GM18502 (cell line): ENCODE measurements around the gene GRK4.
"Not testable (repeated sequence)": the region's sequence is repeated elsewhere in the genome, so short reads cannot be mapped to it uniquely, and the experiment has no call there.

Experiments
- ATAC-seq: cut with Tn5 transposase; IDR thresholded peaks from one replicate; pipeline ENCODE4 v1.9.1; 2021; ENCODE audit warnings: mild to moderate bottlenecking; ENCODE audit not compliant: unreplicated experiment, poor library complexity

Gene GRK4

DNA sequence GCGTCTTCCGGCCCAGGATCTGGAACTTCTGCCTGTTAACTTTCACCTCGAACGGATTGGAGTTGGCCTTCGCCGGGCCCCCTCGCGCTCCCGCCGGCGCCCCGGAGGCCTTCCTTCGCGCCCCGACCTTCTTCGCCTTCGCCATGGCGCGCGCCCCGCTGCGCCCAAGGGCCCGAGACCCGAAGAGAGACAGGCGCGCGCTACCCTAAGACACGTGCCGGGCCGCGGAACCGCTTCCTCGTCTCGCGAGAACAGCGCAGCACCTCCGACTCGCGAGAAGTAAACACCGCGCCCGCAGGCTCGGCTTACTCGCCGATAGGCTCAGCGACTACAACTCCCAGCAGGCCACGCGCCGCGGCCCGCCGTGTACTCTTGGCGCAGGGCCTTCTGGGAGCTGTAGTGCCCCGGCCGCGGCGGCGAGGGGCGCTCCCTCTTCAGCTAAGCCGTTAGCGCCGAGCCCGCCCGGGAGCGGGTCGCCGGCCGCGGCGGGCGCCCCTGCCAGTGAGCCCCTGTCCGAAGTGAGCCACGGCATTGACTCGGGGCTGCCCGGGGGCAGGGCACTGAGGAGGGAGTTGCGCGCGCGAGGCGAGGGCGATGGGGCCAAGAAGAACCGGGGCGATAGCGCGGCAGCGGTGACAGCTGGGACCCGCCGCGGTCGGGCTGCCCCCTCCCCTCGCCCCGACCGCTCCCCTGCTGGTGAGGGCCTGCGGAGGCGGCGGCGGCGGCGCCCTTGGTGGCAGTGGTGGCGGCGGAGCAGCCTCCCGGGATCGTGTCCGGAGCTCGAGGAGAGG is at the start of gene GRK4, which contains the start of gene NOP14:
TSS of gene GRK4 (plus strand) at position 397 of the 791 bp plus-strand sequence. CDS start 500 bp downstream, outside the sequence.
TSS of gene NOP14 (minus strand) at position 232 of the 791 bp plus-strand sequence. CDS start at position 145, 87 bp downstream.
- ATAC-seq, result peak; percentile 91

GRCh38 chr4:2914256-2915126 is 48.9 kb upstream of the GRK4 start:
- no peak for ATAC-seq

GRCh38 chr4:2915789-2916188 is 47.6 kb upstream of the GRK4 start:
- ATAC-seq, result no peak

DNA sequence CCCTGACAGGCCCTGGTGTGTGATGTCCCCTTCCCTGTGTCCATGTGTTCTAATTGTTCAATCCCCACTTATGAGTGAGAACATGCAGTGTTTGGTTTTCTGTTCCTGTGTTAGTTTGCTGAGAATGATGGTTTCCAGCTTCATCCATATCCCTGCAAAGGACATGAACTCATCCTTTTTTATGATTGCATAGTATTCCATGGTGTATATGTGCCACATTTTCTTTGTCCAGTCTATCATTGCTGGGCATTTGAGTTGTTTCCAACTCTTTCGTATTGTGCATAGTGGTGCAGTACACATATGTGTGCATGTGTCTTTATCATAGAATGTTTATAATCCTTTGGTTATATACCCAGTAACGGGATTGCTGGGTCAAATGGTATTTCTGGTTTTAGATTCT is 46.7 kb upstream of the GRK4 start:
- ATAC-seq, result not testable (repeated sequence)

- not testable (repeated sequence) for ATAC-seq
Observed at GRCh38 chr4:2918300-2918699, 45.1 kb upstream of the GRK4 start.

DNA sequence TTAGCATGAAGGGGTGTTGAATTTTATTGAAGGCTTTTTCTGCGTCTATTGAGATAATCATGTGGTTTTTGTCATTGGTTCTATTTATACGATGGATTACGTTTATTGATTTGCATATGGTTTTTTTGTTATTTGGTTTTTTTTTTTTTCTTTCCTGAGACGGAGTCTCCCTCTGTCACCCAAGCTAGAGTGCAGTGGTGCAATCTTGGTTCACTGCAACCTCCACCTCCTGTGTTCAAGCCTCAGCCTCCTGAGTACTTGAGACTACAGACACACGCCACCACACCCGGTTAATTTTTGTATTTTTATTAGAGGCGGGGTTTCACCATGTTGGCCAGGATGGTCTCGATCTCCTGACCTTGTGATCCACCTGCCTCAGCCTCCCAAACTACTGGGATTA is 44.7 kb upstream of the GRK4 start:
- not testable (repeated sequence) for ATAC-seq

DNA sequence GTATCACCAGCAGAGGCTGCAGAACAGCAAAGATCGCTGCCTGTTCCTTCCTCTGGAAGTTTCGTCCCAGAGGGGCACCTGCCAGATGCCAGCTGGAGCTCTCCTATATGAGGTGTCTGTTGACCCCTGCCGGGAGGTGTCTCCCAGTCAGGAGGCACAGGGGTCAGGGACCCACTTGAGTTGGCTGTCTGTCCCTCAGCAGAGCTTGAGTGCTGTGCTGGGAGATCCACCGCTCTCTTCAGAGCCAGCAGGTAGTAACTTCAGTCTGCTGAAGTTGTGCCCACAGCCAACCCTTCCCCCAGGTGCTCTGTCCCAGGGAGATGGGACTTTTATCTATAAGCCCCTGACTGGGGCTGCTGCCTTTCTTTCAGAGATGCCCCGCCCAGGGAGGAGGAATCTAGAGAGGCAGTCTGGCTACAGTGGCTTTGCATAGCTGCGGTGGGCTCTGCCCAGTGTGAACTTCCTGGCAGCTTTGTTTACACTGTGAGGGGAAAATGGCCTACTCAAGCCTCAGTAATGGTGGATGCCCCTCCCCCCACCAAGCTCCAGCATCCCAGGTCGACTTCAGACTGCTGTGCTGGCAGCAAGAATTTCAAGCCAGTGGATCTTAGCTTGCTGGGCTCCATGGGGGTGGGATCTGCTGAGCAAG is 40.8 kb upstream of the GRK4 start:
- ATAC-seq, result not testable (repeated sequence)

DNA sequence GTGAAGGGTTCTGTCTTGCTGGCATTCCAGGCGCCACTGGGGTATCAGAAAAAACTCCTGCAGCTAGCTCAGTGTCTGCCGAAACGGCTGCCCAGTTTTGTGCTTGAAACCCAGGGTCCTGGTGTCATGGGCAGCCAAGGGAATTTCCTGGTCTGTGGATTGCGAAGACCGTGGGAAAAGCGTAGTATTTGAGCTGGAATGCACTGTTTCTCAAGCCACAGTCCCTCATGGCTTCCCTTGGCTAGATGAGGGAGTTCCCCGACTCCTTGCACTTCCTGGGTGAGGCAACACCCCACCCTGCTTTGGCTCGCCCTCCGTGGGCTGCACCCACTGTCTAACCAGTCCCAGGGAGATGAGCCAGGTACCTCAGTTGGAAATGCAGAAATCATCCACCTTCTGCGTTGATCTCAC is 40.2 kb upstream of the GRK4 start:
- ATAC-seq, result no peak

- ATAC-seq, result no peak
Observed at GRCh38 chr4:2923668-2924173, 39.6 kb upstream of the GRK4 start.

GRCh38 chr4:2924286-2924685 is 39.1 kb upstream of the GRK4 start:
- ATAC-seq, result no peak

DNA sequence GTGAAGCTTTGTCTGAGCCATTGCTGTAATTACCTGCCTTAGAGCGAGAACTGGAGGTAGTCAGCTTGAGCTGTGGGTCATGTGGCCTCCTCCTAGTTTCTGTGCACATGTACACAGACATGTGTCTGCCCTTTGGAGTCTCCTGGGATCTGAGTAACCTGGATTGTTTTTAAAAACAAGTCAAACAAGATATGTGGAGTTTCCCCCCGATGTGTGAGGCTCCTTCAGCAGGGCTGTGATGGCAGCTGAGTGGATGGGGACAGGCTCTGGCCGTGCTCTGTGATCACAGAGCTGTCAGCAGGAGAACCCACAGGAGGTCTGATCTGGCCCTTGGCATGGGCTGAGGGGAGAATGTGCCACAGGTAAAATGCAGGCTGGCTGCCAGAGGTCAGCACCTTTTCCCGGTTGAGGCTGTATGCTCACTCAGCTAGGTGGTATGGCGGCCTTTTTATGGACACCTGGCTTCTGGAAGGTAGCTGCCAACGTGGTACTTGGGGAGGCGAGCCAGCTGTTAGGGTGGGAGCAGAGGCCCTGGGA is 38.5 kb upstream of the GRK4 start:
- no peak for ATAC-seq

GRCh38 chr4:2925496-2925895 is 37.9 kb upstream of the GRK4 start:
- no peak for ATAC-seq

DNA sequence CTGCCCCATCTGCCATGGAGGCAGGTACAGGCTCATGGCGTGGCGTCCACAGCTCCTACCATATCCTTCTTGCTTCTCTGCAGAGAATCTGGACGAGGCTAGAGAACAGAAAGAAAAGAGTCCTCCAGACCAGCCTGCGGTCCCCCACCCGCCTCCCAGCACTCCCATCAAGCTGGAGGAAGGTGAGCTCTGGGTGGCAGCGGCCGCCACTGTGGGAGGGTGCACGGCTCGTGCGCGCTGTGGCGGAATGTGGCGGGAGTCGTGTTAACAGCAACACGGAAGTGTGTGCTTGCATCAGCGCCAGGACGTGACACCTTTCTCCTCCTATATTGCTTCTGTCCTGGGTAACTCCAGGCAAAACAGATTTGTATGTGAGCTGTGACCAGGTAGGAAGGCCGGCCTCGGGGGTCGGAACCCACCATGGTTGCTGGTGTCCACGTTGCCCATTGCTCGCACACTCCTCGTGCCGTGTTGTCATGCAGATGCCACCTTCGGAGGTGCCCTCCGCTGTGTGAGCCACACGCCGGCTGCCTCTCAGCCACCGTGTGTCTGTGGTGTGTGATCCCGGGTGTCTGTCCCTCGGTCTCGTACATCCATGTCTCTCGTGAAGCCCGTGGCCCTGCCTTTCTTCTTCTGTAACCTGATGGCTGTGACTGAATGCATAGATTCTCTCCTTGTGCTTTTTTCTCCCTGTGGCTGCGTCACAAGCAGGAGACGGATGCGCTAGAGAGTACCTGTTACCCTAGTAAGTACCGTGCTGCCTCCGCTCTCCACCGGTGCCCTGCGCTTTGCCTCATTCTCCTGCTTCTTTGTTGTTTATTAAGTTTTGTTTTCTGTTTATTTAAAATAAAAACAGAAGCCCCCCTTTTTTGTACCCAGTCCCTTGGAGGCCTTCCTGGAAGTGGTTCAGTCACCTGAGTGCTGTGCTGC is 37.2 kb upstream of the GRK4 start:
- ATAC-seq, result no peak

DNA sequence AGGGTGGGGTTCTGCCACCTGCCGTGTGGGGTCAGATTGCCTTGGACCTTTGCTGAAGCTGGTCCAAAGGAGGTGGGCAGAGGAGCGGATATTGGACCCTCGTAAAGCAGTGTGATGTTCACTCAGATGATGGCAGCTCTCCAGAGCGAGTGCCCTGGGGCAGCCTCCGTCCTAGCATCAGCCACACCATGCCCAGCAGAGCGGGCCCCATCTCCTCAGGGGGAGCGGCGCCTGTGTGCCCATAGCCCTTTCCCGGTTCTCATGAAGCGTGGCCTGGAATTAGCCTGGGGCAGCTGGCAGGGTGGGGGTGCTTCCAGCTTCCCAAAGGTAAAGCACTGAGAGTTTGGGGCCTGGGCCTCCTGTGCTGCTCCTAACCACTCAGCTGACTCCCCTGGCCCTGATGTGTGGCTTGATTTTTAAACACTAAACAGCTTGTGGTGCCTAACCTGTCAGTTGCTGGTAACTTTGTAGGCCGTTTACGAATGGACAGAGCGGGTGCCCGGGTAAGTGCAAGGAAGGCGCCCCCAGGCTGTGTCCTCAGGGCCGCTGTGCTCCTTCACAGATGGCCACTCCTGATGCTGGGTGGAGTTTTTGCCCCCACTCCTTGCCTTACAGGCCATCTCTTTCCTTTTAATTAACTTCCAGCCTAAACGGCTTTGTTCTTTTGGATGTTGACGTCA is 36.2 kb upstream of the GRK4 start:
- ATAC-seq, result no peak

GRCh38 chr4:2927696-2928075 is 35.7 kb upstream of the GRK4 start:
- ATAC-seq, result no peak

GRCh38 chr4:2928242-2929176 is 34.9 kb upstream of the GRK4 start:
- no peak for ATAC-seq

DNA sequence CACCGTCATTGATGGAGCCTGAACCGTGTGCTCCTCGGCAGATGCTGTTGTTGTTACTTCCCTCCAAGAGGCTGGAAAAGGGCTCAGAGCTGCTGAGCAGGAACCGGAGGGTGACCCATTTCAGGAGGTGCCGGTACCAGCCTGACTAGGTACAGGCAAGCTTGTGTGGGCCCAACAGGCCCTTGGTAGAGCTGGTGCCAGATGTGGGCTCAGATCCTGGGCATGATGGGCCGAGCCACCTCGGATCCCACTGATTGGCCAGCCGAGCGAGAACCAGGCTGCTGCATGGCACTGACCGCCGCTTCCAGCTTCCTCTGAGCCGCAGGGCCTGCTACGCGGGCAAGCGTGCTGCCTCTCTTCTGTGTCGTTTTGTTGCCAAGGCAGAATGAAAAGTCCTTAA is 33.9 kb upstream of the GRK4 start:
- no peak for ATAC-seq
